Measurements from ENCODE around the gene AP5Z1.

DNA sequence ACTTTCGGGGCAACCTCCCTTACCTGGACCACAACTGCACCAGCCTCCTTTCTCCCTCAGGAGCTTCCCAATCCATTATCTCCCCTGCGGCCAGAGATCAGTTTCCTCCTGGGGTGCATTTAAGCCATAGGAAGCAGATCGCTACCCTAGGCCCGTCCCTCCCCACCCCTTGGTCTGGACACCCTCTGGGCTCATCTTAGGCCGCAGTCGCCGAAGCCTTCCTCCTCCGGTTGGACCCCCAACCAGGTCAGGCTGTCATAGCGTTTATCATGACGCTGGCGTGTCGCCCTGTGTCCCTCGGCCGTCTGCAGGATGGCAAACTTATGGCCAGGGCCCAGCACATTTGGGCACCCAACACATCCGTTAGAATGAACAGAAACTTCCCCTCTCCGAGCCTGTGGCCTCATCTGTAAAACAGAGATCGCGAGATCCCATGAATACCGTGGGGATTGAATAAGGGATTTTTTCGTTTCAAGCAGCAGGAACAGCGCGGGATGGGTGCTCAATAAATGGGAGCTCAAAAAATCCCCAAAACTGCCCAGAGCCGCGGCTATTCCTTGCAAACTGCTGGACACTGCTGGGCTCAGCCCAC is 669 bp upstream of the AP5Z1 start:
- TF ChIP-seq, protein P1, sequence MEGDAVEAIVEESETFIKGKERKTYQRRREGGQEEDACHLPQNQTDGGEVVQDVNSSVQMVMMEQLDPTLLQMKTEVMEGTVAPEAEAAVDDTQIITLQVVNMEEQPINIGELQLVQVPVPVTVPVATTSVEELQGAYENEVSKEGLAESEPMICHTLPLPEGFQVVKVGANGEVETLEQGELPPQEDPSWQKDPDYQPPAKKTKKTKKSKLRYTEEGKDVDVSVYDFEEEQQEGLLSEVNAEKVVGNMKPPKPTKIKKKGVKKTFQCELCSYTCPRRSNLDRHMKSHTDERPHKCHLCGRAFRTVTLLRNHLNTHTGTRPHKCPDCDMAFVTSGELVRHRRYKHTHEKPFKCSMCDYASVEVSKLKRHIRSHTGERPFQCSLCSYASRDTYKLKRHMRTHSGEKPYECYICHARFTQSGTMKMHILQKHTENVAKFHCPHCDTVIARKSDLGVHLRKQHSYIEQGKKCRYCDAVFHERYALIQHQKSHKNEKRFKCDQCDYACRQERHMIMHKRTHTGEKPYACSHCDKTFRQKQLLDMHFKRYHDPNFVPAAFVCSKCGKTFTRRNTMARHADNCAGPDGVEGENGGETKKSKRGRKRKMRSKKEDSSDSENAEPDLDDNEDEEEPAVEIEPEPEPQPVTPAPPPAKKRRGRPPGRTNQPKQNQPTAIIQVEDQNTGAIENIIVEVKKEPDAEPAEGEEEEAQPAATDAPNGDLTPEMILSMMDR (IDR thresholded peaks at IDR 0.05) = no peak
- TF ChIP-seq POLR2A (IDR thresholded peaks at IDR 0.05) = no peak
